Left lung (tissue), 10 donors: ENCODE results near the gene C19orf38. TPM values are rescaled to one million over a fixed set of nuclear protein-coding genes. Genes with fewer than 3 reads are reported as not detected.
"Not testable (repeated sequence)": the region's sequence is repeated elsewhere in the genome, so short reads cannot be mapped to it uniquely, and the experiment has no call there.

ENCODE experiments used
- ATAC-seq: fragments of 200-7000 bp; cut with Tn5 transposase; one replicate; pipeline ENCODE4 v1.9.1; 2020; ENCODE audit warnings: moderate library complexity
- DNase-seq, 4 donors: peaks; one replicate each; pipeline ENCODE4 v3.0.0-alpha.2; 2013 to 2020
- H3K27ac ChIP-seq, 2 donors: fragments of 200-600 bp; sonication (generic) in 1 of 2; one replicate each; pipeline versions ENCODE4 v1.5.0 to v1.8.0; 2020 to 2021
- H3K27me3 ChIP-seq, 2 donors: fragments of 200-600 bp; sonication (generic) in 1 of 2; one replicate each; pipeline versions ENCODE4 v1.5.0 to v1.8.0; 2020 to 2021
- H3K36me3 ChIP-seq, 2 donors: fragments of 200-600 bp; sonication (generic) in 1 of 2; one replicate each; pipeline versions ENCODE4 v1.5.0 to v1.8.0; 2020 to 2021
- H3K4me1 ChIP-seq, 2 donors: fragments of 200-600 bp; one replicate each; pipeline ENCODE4 v1.8.0; 2021
- H3K4me3 ChIP-seq, 2 donors: fragments of 200-600 bp; sonication (generic) in 1 of 2; one replicate each; pipeline versions ENCODE4 v1.5.0 to v1.8.0; 2020 to 2021; ENCODE audit warnings: mild to moderate bottlenecking in 1 of 2
- H3K9me3 ChIP-seq, 2 donors: fragments of 200-600 bp; sonication (generic) in 1 of 2; one replicate each; pipeline versions ENCODE4 v1.5.0 to v1.8.0; 2020 to 2021
- CTCF ChIP-seq, 2 donors: fragments of 200-600 bp; sonication (generic) in 1 of 2; IDR thresholded peaks; one replicate each; pipeline versions ENCODE4 v1.5.0 to v1.8.0; 2021; ENCODE audit warnings: antibody characterized with exemption in 2 of 2
- intact Hi-C, 2 donors: fragments of 100-400 bp; cut with DNase I; formaldehyde crosslinking; loops; one replicate each; pipeline versions ENCODE4 v1.11.2 to v1.14.2; 2022
- polyA plus RNA-seq, 6 donors: library from polyadenylated mRNA; unstranded; fragments of 120-200 nt; gene quantifications; one replicate each; pipeline ENCODE4 v1.2.1, GENCODE V29; 2013; ENCODE audit not compliant: insufficient read length in 6 of 6
- total RNA-seq, 2 donors: library from RNA; stranded (reverse); fragmentation: NEBNext Ultra II Directional; extraction: Animal tissue kit (Norgen Biotek cat#: 25700); gene quantifications; one replicate each; pipeline ENCODE4 v1.2.1, GENCODE V29; 2021
- donor health status: DM: no; HTN: yes; CAD: no.
- donor health status: DM: no; HTN: no; CAD: no.

The C19orf38 gene
- total and polyA plus RNA-seq, 8 donors, result 2.8 to 11.8 (median 4.1) TPM

- no peak for DNase-seq
- intact Hi-C loops, result loop anchor here in 1 of 2 donors (5.0 to 10.0 kb wide), 2 partner anchors 92 to 149 kb away; partner anchors contain the start of gene DNM2
- peaks cover 0 to 24% of the 10 kb centered on the region in 2 donors for H3K4me1 ChIP-seq
- ATAC-seq, result no peak
- no peaks in the 10 kb centered on the region for H3K9me3 ChIP-seq
- H3K27me3 ChIP-seq, result no peaks in the 10 kb centered on the region
- no peak for TF ChIP-seq CTCF (IDR thresholded peaks at IDR 0.05)
- peaks cover 0 to 6% of the 10 kb centered on the region in 2 donors for H3K36me3 ChIP-seq
- H3K27ac ChIP-seq, result no peak overlapping the region
- H3K4me3 ChIP-seq, result no peak overlapping the region
These were observed 18.3 kb downstream of the C19orf38 start for GRCh38 chr19:10866495-10866894.

GRCh38 chr19:10868872-10869547, 20.8 kb downstream of the C19orf38 start:
- H3K36me3 ChIP-seq, result peaks cover 0 to 6% of the 10 kb centered on the region in 2 donors
- no peak overlapping the region for H3K27ac ChIP-seq
- H3K9me3 ChIP-seq, result no peaks in the 10 kb centered on the region
- DNase-seq (no peak), ATAC-seq (no peak)
- no peak for TF ChIP-seq CTCF (IDR thresholded peaks at IDR 0.05)
- H3K27me3 ChIP-seq, result peaks cover 0 to 4% of the 10 kb centered on the region in 2 donors
- H3K4me3 ChIP-seq, result no peak overlapping the region
- H3K4me1 ChIP-seq, result peaks cover 0 to 34% of the 10 kb centered on the region in 2 donors
- intact Hi-C loops, result loop anchor here in 1 of 2 donors (5.0 to 10.0 kb wide), 2 partner anchors 94 to 152 kb away; partner anchors contain the start of gene DNM2

GRCh38 chr19:10869872-10870311, 21.7 kb downstream of the C19orf38 start:
- peaks cover 0 to 30% of the 10 kb centered on the region in 2 donors for H3K4me1 ChIP-seq
- DNase-seq, result peak in 1 of 4 donors; percentile 83
- intact Hi-C loops, result loop anchor here in 1 of 2 donors (5.0 to 10.0 kb wide), 2 partner anchors 95 to 153 kb away; partner anchors contain the start of gene DNM2
- H3K4me3 ChIP-seq, ATAC-seq, H3K27me3 ChIP-seq, H3K9me3 ChIP-seq, H3K36me3 ChIP-seq, H3K27ac ChIP-seq: not testable (repeated sequence)

GRCh38 chr19:10870501-10870954, 22.3 kb downstream of the C19orf38 start:
- ATAC-seq (peak; percentile 1), DNase-seq (no peak)
- H3K4me3 ChIP-seq, result peak overlapping the region; percentile 25 to 41
- H3K9me3 ChIP-seq, result no peaks in the 10 kb centered on the region
- H3K27me3 ChIP-seq, result peaks cover 0 to 4% of the 10 kb centered on the region in 2 donors
- intact Hi-C loops, result no loop called here
- TF ChIP-seq CTCF (IDR thresholded peaks at IDR 0.05), result no peak
- peaks cover 0 to 30% of the 10 kb centered on the region in 2 donors for H3K4me1 ChIP-seq
- H3K27ac ChIP-seq, result peak overlapping the region; percentile 48 to 74
- H3K36me3 ChIP-seq, result peaks cover 0 to 6% of the 10 kb centered on the region in 2 donors

GRCh38 chr19:10870955-10871603, 22.9 kb downstream of the C19orf38 start, which contains the start of gene CARM1:
CARM1 (plus strand) TSS chr19:10871553; CDS start chr19:10871703, 150 bp downstream.
- peak; percentile 95 for ATAC-seq
- peak; percentile 98 to 100 (median 100) for DNase-seq
- Histone ChIP-seq H3K27ac (peak within 1 kb of the TSS; percentile 65 to 74), H3K9me3 (no peaks in the 10 kb centered on the region), H3K4me1 (peaks cover 0 to 35% of the 10 kb centered on the region in 2 donors), H3K27me3 (peaks cover 0 to 4% of the 10 kb centered on the region in 2 donors), H3K4me3 (peak within 1 kb of the TSS; percentile 49 to 63), H3K36me3 (peaks cover 0 to 6% of the 10 kb centered on the region in 2 donors)
- intact Hi-C loops, result no loop called here
- peak; percentile 42 to 91 for TF ChIP-seq CTCF (IDR thresholded peaks at IDR 0.05)
